Brain pericyte (primary cell): Measurements from ENCODE around the gene MFAP4.

Experiments used
- DNase-seq: peaks from one replicate; pipeline ENCODE4 v3.0.0-alpha.2; 2012; ENCODE audit warnings: low read depth, low spot score

Gene MFAP4

GRCh38 chr17:19334331-19334730 lies 52.7 kb downstream of the MFAP4 start:
- no peak for DNase-seq

- DNase-seq = no peak
Observed at GRCh38 chr17:19333736-19334290, 53.2 kb downstream of the MFAP4 start.
